ENCODE results near the gene SORCS1. TPM values are rescaled to one million over a fixed set of nuclear protein-coding genes. Genes with fewer than 3 reads are reported as not detected.

SORCS1 gene
- total RNA-seq, 1 experiment from 2014 or later: 1.7 TPM

DNA sequence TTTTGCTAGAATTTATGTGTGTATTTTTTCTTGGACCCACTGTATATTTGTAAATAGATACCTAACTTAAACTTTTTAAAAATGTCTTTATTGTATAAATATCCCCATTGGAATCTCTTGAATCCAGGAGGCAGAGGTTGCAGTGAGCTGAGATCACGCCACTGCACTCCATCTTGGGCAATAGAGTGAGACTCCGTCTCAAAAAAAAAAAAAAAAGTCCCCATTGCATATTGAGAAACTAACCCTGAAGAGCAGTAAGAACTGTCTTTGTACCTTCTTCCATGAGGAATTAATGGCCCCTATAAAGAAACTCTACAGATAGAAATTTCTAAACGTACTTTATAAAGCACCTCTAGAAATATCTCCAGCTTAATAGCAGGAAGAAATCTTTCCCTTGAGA, 504.0 kb downstream of the SORCS1 start:
- no peak overlapping the region for H3K4me3 Mint-ChIP-seq
- no peak overlapping the region for H2BK15ac ChIP-seq (ENCODE audit: low read depth, low read length)
- DNase-seq: no peak
- H2BK120ac ChIP-seq (ENCODE audit: low read depth, low read length, poor library complexity, severe bottlenecking): no peak overlapping the region
- no peak overlapping the region for H4K91ac ChIP-seq (ENCODE audit: insufficient read length, low read depth, low read length)
- H4K8ac ChIP-seq (replicated peaks; ENCODE audit: insufficient read length, low read depth, low read length): no peak overlapping the region
- no peak overlapping the region for H3K27ac Mint-ChIP-seq
- no peaks in the 10 kb centered on the region for H3K27me3 Mint-ChIP-seq (ENCODE audit: low read depth)
- no peak overlapping the region for H3K14ac ChIP-seq (ENCODE audit: insufficient read depth, low read length)
- H2BK20ac ChIP-seq (ENCODE audit: low read depth, low read length, poor library complexity, severe bottlenecking): no peak overlapping the region
- no peaks in the 10 kb centered on the region for H3K79me2 ChIP-seq (ENCODE audit: insufficient read depth, low read length)
- H4K5ac ChIP-seq (ENCODE audit: insufficient read length, low read depth, low read length): no peak overlapping the region
- no peak overlapping the region for H2AK5ac ChIP-seq (ENCODE audit: insufficient read length, low read length)
- no peaks in the 10 kb centered on the region for H3K79me1 ChIP-seq (ENCODE audit: insufficient read depth, low read depth, low read length, poor library complexity, severe bottlenecking)
- no peaks in the 10 kb centered on the region for H3K9me3 ChIP-seq (ENCODE audit: control insufficient read depth, low read depth, low read length)
- no peaks in the 10 kb centered on the region for H3K36me3 Mint-ChIP-seq (ENCODE audit: insufficient read depth in 1 of 3, low read depth in 3 of 3)
- H3K56ac ChIP-seq (ENCODE audit: insufficient read length, low read depth, low read length): no peak overlapping the region
- no peaks in the 10 kb centered on the region for H3K27me3 ChIP-seq (ENCODE audit: insufficient read depth, low read length)
- no peak overlapping the region for H3K4ac ChIP-seq (ENCODE audit: low read depth, low read length)
- no peaks in the 10 kb centered on the region for H3K9me3 Mint-ChIP-seq
- H3K4me1 ChIP-seq (ENCODE audit: insufficient read depth, low read length): no peaks in the 10 kb centered on the region
- H3K27ac ChIP-seq (ENCODE audit: insufficient read length, low read depth, low read length): no peak overlapping the region
- H2BK12ac ChIP-seq (ENCODE audit: insufficient read length, low read depth, low read length): no peak overlapping the region
- H3K4me2 ChIP-seq (ENCODE audit: insufficient read depth, insufficient read length, low read length): no peak overlapping the region
- no CpG with 5 or more reads among the region's 3 CpGs for WGBS (ENCODE audit: extremely low coverage, insufficient read length, low lambda C conversion rate)
- H3K18ac ChIP-seq (ENCODE audit: insufficient read length, low read depth, low read length): no peak overlapping the region
- H3T11ph ChIP-seq (ENCODE audit: low read length): no peak overlapping the region
- H2AFZ ChIP-seq (ENCODE audit: low read length): no peak overlapping the region
- no peaks in the 10 kb centered on the region for H3K4me1 Mint-ChIP-seq
- no peak overlapping the region for H2BK5ac ChIP-seq (ENCODE audit: insufficient read length, low read length)
- no peak overlapping the region for H3K23ac ChIP-seq (ENCODE audit: insufficient read length, low read depth, low read length)
- no peaks in the 10 kb centered on the region for H4K20me1 ChIP-seq (ENCODE audit: control insufficient read depth, insufficient read depth, insufficient read length)
- no peaks in the 10 kb centered on the region for H3K23me2 ChIP-seq (ENCODE audit: insufficient read length, low read depth, low read length, poor library complexity, severe bottlenecking)
- no peak overlapping the region for H3K9ac ChIP-seq (ENCODE audit: extremely low read depth, insufficient read length, low read length)
- no peak for TF ChIP-seq CTCF (conservative IDR thresholded peaks at IDR 0.05)

Data from H9 (cell line).